ENCODE measurements around the gene NRXN3. TPM values are rescaled to one million over a fixed set of nuclear protein-coding genes. Genes with fewer than 3 reads are reported as not detected.

Gene NRXN3
- total and polyA plus RNA-seq, 4 donors, result 1.4 to 8.3 (median 4.4) TPM

DNA sequence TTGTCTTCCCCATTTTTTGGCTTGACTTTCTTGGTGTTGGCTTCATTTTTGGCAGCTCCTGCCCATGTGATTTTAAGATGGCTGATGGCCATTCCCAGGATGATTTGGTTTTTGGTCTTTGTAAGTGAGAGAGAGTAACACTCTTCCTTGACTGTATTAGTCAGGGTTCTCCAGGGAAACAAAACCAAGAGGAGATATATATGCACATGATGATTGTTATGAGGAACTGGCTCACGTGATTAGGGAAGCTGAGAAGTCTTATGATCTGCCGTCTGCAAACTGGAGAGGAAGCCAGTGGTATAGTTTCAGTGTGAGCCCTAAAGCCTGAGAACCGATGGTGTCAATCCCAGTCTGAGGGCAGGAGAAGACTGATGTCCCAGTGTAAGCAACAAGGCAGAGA is 146.6 kb downstream of the NRXN3 start:
- Histone ChIP-seq H3K9ac (ENCODE audit: insufficient read depth in 1 of 2, low read length in 2 of 2) (no peak overlapping the region), H3K9me3 (ENCODE audit: control insufficient read depth in 4 of 4, insufficient read depth in 3 of 4, low read length in 3 of 4) (no peaks in the 10 kb centered on the region), H3K36me3 (ENCODE audit: control insufficient read depth in 4 of 4, insufficient read depth in 4 of 4, low read length in 4 of 4) (no peaks in the 10 kb centered on the region), H3K4me1 (ENCODE audit: control insufficient read depth in 5 of 5, insufficient read depth in 5 of 5, low read length in 5 of 5) (peaks cover 0 to 9% (median 0%) of the 10 kb centered on the region in 5 donors), H3K27ac (ENCODE audit: low read depth in 1 of 2, low read length in 1 of 2) (no peak overlapping the region), H3K27me3 (ENCODE audit: control insufficient read depth in 3 of 3, insufficient read depth in 3 of 3, low read length in 2 of 3) (no peaks in the 10 kb centered on the region), H3K4me3 (no peak overlapping the region)
- DNase-seq (no peak), ATAC-seq (ENCODE audit: insufficient read depth, low FRiP score) (no peak)
- TF ChIP-seq, protein P1, sequence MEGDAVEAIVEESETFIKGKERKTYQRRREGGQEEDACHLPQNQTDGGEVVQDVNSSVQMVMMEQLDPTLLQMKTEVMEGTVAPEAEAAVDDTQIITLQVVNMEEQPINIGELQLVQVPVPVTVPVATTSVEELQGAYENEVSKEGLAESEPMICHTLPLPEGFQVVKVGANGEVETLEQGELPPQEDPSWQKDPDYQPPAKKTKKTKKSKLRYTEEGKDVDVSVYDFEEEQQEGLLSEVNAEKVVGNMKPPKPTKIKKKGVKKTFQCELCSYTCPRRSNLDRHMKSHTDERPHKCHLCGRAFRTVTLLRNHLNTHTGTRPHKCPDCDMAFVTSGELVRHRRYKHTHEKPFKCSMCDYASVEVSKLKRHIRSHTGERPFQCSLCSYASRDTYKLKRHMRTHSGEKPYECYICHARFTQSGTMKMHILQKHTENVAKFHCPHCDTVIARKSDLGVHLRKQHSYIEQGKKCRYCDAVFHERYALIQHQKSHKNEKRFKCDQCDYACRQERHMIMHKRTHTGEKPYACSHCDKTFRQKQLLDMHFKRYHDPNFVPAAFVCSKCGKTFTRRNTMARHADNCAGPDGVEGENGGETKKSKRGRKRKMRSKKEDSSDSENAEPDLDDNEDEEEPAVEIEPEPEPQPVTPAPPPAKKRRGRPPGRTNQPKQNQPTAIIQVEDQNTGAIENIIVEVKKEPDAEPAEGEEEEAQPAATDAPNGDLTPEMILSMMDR (IDR thresholded peaks at IDR 0.05; ENCODE audit: control extremely low read depth, extremely low read depth), result no peak
- 37 to 72% methylated on average over 3 of the region's 3 CpGs for WGBS, 2 donors

DNA sequence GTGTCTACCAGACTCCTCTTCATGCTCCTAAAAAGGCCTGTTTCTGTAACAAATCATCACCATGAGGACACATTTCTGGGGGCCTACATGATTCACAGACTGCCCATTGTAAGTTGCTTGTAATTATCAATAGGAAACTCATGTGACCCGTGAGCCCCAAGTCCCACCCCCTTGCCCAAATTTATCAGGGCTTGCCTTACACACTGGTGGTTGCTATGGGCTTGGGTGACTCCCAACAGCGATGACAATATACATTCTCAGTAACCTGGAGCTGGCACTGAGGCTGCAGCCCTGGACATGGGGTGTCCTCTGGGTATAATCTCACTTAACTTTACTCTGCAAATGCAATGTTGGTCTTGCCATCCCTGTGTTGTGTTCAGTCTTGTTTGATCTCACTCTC is 149.2 kb downstream of the NRXN3 start:
- no peaks in the 10 kb centered on the region for H3K9me3 ChIP-seq (ENCODE audit: control insufficient read depth in 4 of 4, insufficient read depth in 3 of 4, low read length in 3 of 4)
- H3K4me1 ChIP-seq (ENCODE audit: control insufficient read depth in 5 of 5, insufficient read depth in 5 of 5, low read length in 5 of 5), result peaks cover 0 to 1% (median 0%) of the 10 kb centered on the region in 5 donors
- H3K4me3 ChIP-seq, result no peak overlapping the region
- WGBS, 2 donors, result 80 to 86% methylated on average over 2 of the region's 2 CpGs
- H3K36me3 ChIP-seq (ENCODE audit: control insufficient read depth in 4 of 4, insufficient read depth in 4 of 4, low read length in 4 of 4), result no peaks in the 10 kb centered on the region
- no peak overlapping the region for H3K27ac ChIP-seq (ENCODE audit: low read depth in 1 of 2, low read length in 1 of 2)
- DNase-seq (no peak), ATAC-seq (ENCODE audit: insufficient read depth, low FRiP score) (no peak)
- TF ChIP-seq, protein P1 (IDR thresholded peaks at IDR 0.05; ENCODE audit: control extremely low read depth, extremely low read depth), result no peak
- H3K9ac ChIP-seq (ENCODE audit: insufficient read depth in 1 of 2, low read length in 2 of 2), result no peak overlapping the region
- H3K27me3 ChIP-seq (ENCODE audit: control insufficient read depth in 3 of 3, insufficient read depth in 3 of 3, low read length in 2 of 3), result no peaks in the 10 kb centered on the region

DNA sequence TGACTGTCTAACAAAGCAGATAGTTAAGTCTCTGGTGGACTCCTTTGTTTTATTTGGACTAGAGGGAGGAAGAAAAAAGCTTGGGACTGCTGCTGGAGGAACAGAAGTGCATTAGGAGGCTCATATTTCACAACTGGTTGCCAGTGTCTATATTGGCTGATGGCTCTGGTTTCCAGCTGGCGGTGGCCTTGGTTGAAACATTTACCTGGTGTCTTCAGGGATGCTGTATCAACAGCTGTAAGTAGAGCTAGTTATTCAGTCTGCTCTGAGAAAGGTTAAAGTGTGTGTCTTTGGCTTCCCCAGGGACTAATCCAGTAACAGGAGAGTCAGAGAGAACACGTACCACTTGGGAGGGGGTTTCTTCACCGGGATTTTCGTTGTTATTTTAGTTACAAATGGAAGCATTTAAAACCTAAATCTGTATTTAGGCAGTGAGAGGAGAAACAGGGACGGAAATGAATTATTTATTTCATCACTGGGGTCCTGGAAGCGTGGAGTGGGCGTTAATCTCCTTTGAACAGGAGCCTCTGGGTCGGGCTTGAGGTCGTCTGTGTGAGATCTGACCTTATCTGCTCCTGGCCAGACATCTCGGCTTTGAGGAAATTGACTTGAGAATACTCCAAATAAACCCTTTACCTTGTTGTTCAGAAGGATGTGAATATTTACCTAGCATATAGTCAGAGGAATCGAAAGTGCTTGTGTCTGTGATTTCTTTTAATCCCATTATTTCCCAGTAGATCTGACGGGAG is 149.9 kb downstream of the NRXN3 start:
- no peaks in the 10 kb centered on the region for H3K27me3 ChIP-seq (ENCODE audit: control insufficient read depth in 3 of 3, insufficient read depth in 3 of 3, low read length in 2 of 3)
- 16 to 21% methylated on average over 12 of the region's 12 CpGs for WGBS, 2 donors
- no peaks in the 10 kb centered on the region for H3K36me3 ChIP-seq (ENCODE audit: control insufficient read depth in 4 of 4, insufficient read depth in 4 of 4, low read length in 4 of 4)
- no peaks in the 10 kb centered on the region for H3K9me3 ChIP-seq (ENCODE audit: control insufficient read depth in 4 of 4, insufficient read depth in 3 of 4, low read length in 3 of 4)
- no peak overlapping the region for H3K27ac ChIP-seq (ENCODE audit: low read depth in 1 of 2, low read length in 1 of 2)
- DNase-seq (peak in 1 of 3 donors; percentile 10), ATAC-seq (ENCODE audit: insufficient read depth, low FRiP score) (no peak)
- no peak overlapping the region for H3K9ac ChIP-seq (ENCODE audit: insufficient read depth in 1 of 2, low read length in 2 of 2)
- TF ChIP-seq, protein P1 (IDR thresholded peaks at IDR 0.05; ENCODE audit: control extremely low read depth, extremely low read depth), result no peak
- peaks cover 0 to 1% (median 0%) of the 10 kb centered on the region in 5 donors for H3K4me1 ChIP-seq (ENCODE audit: control insufficient read depth in 5 of 5, insufficient read depth in 5 of 5, low read length in 5 of 5)
- H3K4me3 ChIP-seq, result no peak overlapping the region

All from lung (tissue), 12 donors.